Muscle layer of colon (tissue), 2 donors: Measurements from ENCODE around the gene DOCK11.
A peak's percentile ranks its signal among the peaks of the same experiment; 100 is the strongest.
"Not testable (repeated sequence)": the region's sequence is repeated elsewhere in the genome, so short reads cannot be mapped to it uniquely, and the experiment has no call there.

Source experiments
- H3K27ac ChIP-seq: one replicate; pipeline ENCODE4 v1.7.0; 2013; ENCODE audit warnings: low read depth, mild to moderate bottlenecking, low read length, moderate library complexity
- H3K27me3 ChIP-seq, 2 donors: one replicate each; pipeline ENCODE4 v1.7.0; 2013; ENCODE audit warnings: low read length in 2 of 2, mild to moderate bottlenecking in 2 of 2; ENCODE audit not compliant: insufficient read depth in 2 of 2, control insufficient read depth in 1 of 2
- H3K36me3 ChIP-seq: one replicate; pipeline ENCODE4 v1.7.0; 2013; ENCODE audit warnings: mild to moderate bottlenecking, low read length; ENCODE audit not compliant: insufficient read depth
- H3K4me1 ChIP-seq: one replicate; pipeline ENCODE4 v1.7.0; 2013; ENCODE audit warnings: mild to moderate bottlenecking, low read length; ENCODE audit not compliant: insufficient read depth
- H3K4me3 ChIP-seq, 2 donors: one replicate each; pipeline ENCODE4 v1.7.0; 2013; ENCODE audit warnings: low read length in 2 of 2, low read depth in 1 of 2, mild to moderate bottlenecking in 1 of 2, moderate library complexity in 1 of 2
- H3K9ac ChIP-seq: one replicate; pipeline ENCODE4 v1.7.0; 2013; ENCODE audit warnings: low read length
- H3K9me3 ChIP-seq: one replicate; pipeline ENCODE4 v1.7.0; 2013; ENCODE audit warnings: mild to moderate bottlenecking, low read length
- donor health status: abdominal sarcoma.
- donor health status: Adenocarcinoma of cecum.

DOCK11 gene

GRCh38 chrX:118730500-118731247 is 235.1 kb downstream of the DOCK11 start:
- Histone ChIP-seq H3K9me3 (no peaks in the 10 kb centered on the region), H3K27me3 (no peaks in the 10 kb centered on the region), H3K4me3 (no peak overlapping the region), H3K4me1 (peaks cover 17% of the 10 kb centered on the region), H3K9ac (no peak overlapping the region), H3K27ac (peak overlapping the region; percentile 3), H3K36me3 (no peaks in the 10 kb centered on the region)

- H3K36me3 ChIP-seq, H3K4me1 ChIP-seq, H3K27me3 ChIP-seq, H3K27ac ChIP-seq, H3K9ac ChIP-seq, H3K4me3 ChIP-seq, H3K9me3 ChIP-seq: not testable (repeated sequence)
Measured at GRCh38 chrX:118732551-118732950, 236.9 kb downstream of the DOCK11 start.

- Histone ChIP-seq H3K9ac (no peak overlapping the region), H3K4me1 (no peaks in the 10 kb centered on the region), H3K9me3 (no peaks in the 10 kb centered on the region), H3K4me3 (no peak overlapping the region), H3K27ac (no peak overlapping the region), H3K36me3 (no peaks in the 10 kb centered on the region), H3K27me3 (no peaks in the 10 kb centered on the region)
Measured at GRCh38 chrX:118734909-118735308, 239.3 kb downstream of the DOCK11 start.
